ENCODE data around the gene ITFG1. TPM values are rescaled to one million over a fixed set of nuclear protein-coding genes. Genes with fewer than 3 reads are reported as not detected.
A peak's percentile ranks its signal among the peaks of the same experiment; 100 is the strongest.
"Not testable (repeated sequence)": the region's sequence is repeated elsewhere in the genome, so short reads cannot be mapped to it uniquely, and the experiment has no call there.

The ITFG1 gene
- total RNA-seq, 1 donor from 2014 or later, result 69.4 TPM

- DNase-seq (ENCODE audit: extremely low read depth, low read depth, low spot score), result no peak
These were observed 14.9 kb upstream of the ITFG1 start for GRCh38 chr16:47475786-47476185.

GRCh38 chr16:47473792-47474191 is 12.9 kb upstream of the ITFG1 start:
- no peak for DNase-seq (ENCODE audit: extremely low read depth, low read depth, low spot score)

- not testable (repeated sequence) for DNase-seq (ENCODE audit: extremely low read depth, low read depth, low spot score)
These were observed 12.1 kb upstream of the ITFG1 start for GRCh38 chr16:47473004-47473403.

- no peak for DNase-seq (ENCODE audit: extremely low read depth, low read depth, low spot score)
These were observed 9.9 kb upstream of the ITFG1 start for GRCh38 chr16:47470810-47471209.

GRCh38 chr16:47470211-47470610 is 9.3 kb upstream of the ITFG1 start:
- no peak for DNase-seq (ENCODE audit: extremely low read depth, low read depth, low spot score)

- no peak for DNase-seq (ENCODE audit: extremely low read depth, low read depth, low spot score)
These were observed 8.4 kb upstream of the ITFG1 start for GRCh38 chr16:47469227-47469626.

GRCh38 chr16:47468070-47468689 is 7.3 kb upstream of the ITFG1 start:
- DNase-seq (ENCODE audit: extremely low read depth, low read depth, low spot score), result not testable (repeated sequence)

- DNase-seq (ENCODE audit: extremely low read depth, low read depth, low spot score), result no peak
These were observed 6.6 kb upstream of the ITFG1 start for GRCh38 chr16:47467501-47467900.

GRCh38 chr16:47465919-47466630 is 5.2 kb upstream of the ITFG1 start:
- DNase-seq (ENCODE audit: extremely low read depth, low read depth, low spot score), result no peak

- no peak for DNase-seq (ENCODE audit: extremely low read depth, low read depth, low spot score)
These were observed 3.1 kb upstream of the ITFG1 start for GRCh38 chr16:47463771-47464624.

- peak; percentile 36 for DNase-seq (ENCODE audit: extremely low read depth, low read depth, low spot score)
These were observed 869 bp upstream of the ITFG1 start for GRCh38 chr16:47461598-47462266.

GRCh38 chr16:47460359-47460710 is 528 bp downstream of the ITFG1 start:
- no peak for DNase-seq (ENCODE audit: extremely low read depth, low read depth, low spot score)

GRCh38 chr16:47459603-47460002 is 1.3 kb downstream of the ITFG1 start:
- DNase-seq (ENCODE audit: extremely low read depth, low read depth, low spot score), result no peak

- DNase-seq (ENCODE audit: extremely low read depth, low read depth, low spot score), result no peak
These were observed 2.5 kb downstream of the ITFG1 start for GRCh38 chr16:47458331-47458730.

GRCh38 chr16:47449788-47450187 is 11.1 kb downstream of the ITFG1 start:
- no peak for DNase-seq (ENCODE audit: extremely low read depth, low read depth, low spot score)

- DNase-seq (ENCODE audit: extremely low read depth, low read depth, low spot score), result no peak
These were observed 11.9 kb downstream of the ITFG1 start for GRCh38 chr16:47448830-47449575.

GRCh38 chr16:47446431-47446830 is 14.4 kb downstream of the ITFG1 start:
- no peak for DNase-seq (ENCODE audit: extremely low read depth, low read depth, low spot score)

- not testable (repeated sequence) for DNase-seq (ENCODE audit: extremely low read depth, low read depth, low spot score)
These were observed 18.0 kb downstream of the ITFG1 start for GRCh38 chr16:47442884-47443283.

GRCh38 chr16:47440066-47440465 is 20.8 kb downstream of the ITFG1 start:
- DNase-seq (ENCODE audit: extremely low read depth, low read depth, low spot score), result not testable (repeated sequence)

- not testable (repeated sequence) for DNase-seq (ENCODE audit: extremely low read depth, low read depth, low spot score)
These were observed 26.6 kb downstream of the ITFG1 start for GRCh38 chr16:47434274-47434673.
